Panc1 (cell line): ENCODE results near the gene SEMA4B. TPM values are rescaled to one million over a fixed set of nuclear protein-coding genes. Genes with fewer than 3 reads are reported as not detected.

Source experiments
- ATAC-seq: fragments of 200-7000 bp; cut with Tn5 transposase; 2 replicates; pipeline ENCODE4 v1.9.1; 2020; ENCODE audit warnings: mild to moderate bottlenecking, moderate library complexity
- BruUV-seq: library from RNA; stranded (reverse); fragments of 400-500 nt; replicated peaks from 2 replicates; lab custom pipeline; 2021; lab: Mats Ljungman, UMichigan
- CTCF ChIA-PET: fragments of 300-600 bp; sonication (Branson Sonifier 250); formaldehyde crosslinking; loops from one replicate; lab custom pipeline; 2022; ENCODE audit warnings: antibody characterized with exemption; lab: Charles Lee
- POLR2A ChIA-PET: fragments of 300-600 bp; sonication (Branson Sonifier 250); formaldehyde crosslinking; loops from one replicate; lab custom pipeline; 2022; ENCODE audit warnings: antibody characterized with exemption; lab: Charles Lee
- DNase-seq: peaks from one replicate; pipeline ENCODE4 v3.0.0-alpha.2; 2010; ENCODE audit warnings: low read depth, low spot score
- H3K27ac ChIP-seq: 2 replicates; pipeline ENCODE4 v1.5.1; 2011; ENCODE audit warnings: mild to moderate bottlenecking, low read length, inconsistent platforms
- H3K27me3 ChIP-seq: fragments of 200-500 bp; sonication (Bioruptor generic); 2 replicates; pipeline ENCODE4 v1.6.0; 2014; ENCODE audit warnings: low read length, inconsistent platforms; ENCODE audit not compliant: control insufficient read depth, insufficient read depth
- H3K36me3 ChIP-seq: fragments of 200-500 bp; sonication (Bioruptor generic); 2 replicates; pipeline ENCODE4 v1.5.1; 2014; ENCODE audit warnings: inconsistent platforms, mild to moderate bottlenecking, low read length, moderate library complexity; ENCODE audit not compliant: control insufficient read depth, insufficient read depth
- H3K4me1 ChIP-seq: 2 replicates; pipeline ENCODE4 v1.5.1; 2011; ENCODE audit warnings: inconsistent platforms, mild to moderate bottlenecking, low read length, moderate library complexity; ENCODE audit not compliant: control insufficient read depth, insufficient read depth
- H3K4me3 ChIP-seq, 2 experiments: 2 replicates each; pipeline ENCODE4 v1.5.1; 2011 to 2012; ENCODE audit warnings: low read depth in 2 of 2, low read length in 2 of 2, mild to moderate bottlenecking in 2 of 2, inconsistent platforms in 1 of 2, moderate library complexity in 1 of 2
- H3K9me3 ChIP-seq: fragments of 200-500 bp; sonication (Bioruptor generic); 2 replicates; pipeline ENCODE4 v1.5.1; 2014; ENCODE audit warnings: low read depth, mild to moderate bottlenecking, inconsistent platforms, low read length, moderate library complexity; ENCODE audit not compliant: control insufficient read depth, insufficient read depth
- CTCF ChIP-seq: fragments of 450-650 bp; IDR thresholded peaks from 2 replicates; pipeline ENCODE4 v1.5.1; 2017; ENCODE audit warnings: mild to moderate bottlenecking
- POLR2AphosphoS5 ChIP-seq: IDR thresholded peaks from 2 replicates; pipeline ENCODE4 v1.6.1; 2012; ENCODE audit warnings: mild to moderate bottlenecking, low read depth, low read length, moderate library complexity
- REST ChIP-seq, 2 experiments: IDR thresholded peaks; 2 replicates each; pipeline ENCODE4 v1.6.1; 2011 to 2012; ENCODE audit warnings: low read depth in 2 of 2, control low read depth in 1 of 2, low read length in 1 of 2, mild to moderate bottlenecking in 1 of 2, moderate library complexity in 1 of 2; ENCODE audit not compliant: insufficient read depth in 1 of 2
- SIN3A ChIP-seq: IDR thresholded peaks from 2 replicates; pipeline ENCODE4 v1.6.1; 2012; ENCODE audit warnings: low read depth, mild to moderate bottlenecking, low read length, moderate library complexity, borderline replicate concordance; ENCODE audit not compliant: insufficient read depth
- TCF7L2 ChIP-seq: IDR thresholded peaks from 2 replicates; pipeline ENCODE4 v1.6.1; 2011; ENCODE audit warnings: mild to moderate bottlenecking, low read depth, low read length, inconsistent platforms
- in situ Hi-C: cut with HindIII; loops from 2 replicates; pipeline ENCODE4 v1.10.0; 2016; ENCODE audit warnings: low sequenced_read_pairs, low pct_unique_long_range_greater_than_20kb
- intact Hi-C: fragments of 100-400 bp; cut with micrococcal nuclease; formaldehyde crosslinking; loops from one replicate; pipeline ENCODE4 v1.10.0; 2022; ENCODE audit not compliant: unreplicated experiment
- total RNA-seq: library from RNA; stranded (reverse); gene quantifications from one replicate; pipeline ENCODE4 v1.2.1, GENCODE V29; 2021; ENCODE audit not compliant: unreplicated experiment

The SEMA4B gene
- total RNA-seq, 1 experiment from 2014 or later: 600 TPM

DNA sequence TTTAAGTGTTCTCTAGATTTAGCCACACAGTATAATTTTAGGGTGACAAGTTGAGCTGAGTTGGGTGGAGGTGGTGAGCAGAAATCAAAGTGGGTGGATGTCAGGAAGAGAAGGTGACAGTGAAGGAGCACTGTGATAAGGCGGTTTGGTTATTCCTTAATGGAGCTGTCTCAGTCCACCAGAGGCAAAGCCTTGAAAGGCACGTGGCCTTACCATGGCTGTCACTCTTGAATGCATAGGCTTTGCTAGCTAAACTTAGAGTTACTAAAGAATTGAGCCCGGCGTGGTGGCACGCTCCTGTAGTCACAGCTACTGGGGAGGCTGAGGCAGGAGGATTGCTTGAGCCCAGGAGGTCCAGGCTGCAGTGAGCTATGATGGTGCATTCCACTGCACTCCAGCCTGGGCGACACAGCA lies 47.7 kb downstream of the SEMA4B start:
- in situ Hi-C loops: no loop called here
- CTCF ChIA-PET: interaction anchor here (0.6 to 1.8 kb wide), 4 partner anchors 26 to 106 kb away, joined by 3 to 8 read pairs (median 6); no protein-coding TSS in a partner anchor
- H3K36me3 ChIP-seq: no peaks in the 10 kb centered on the region
- peak overlapping the region; percentile 59 to 83 for H3K4me3 ChIP-seq
- intact Hi-C loops: no loop called here
- H3K27me3 ChIP-seq: no peaks in the 10 kb centered on the region
- H3K4me1 ChIP-seq: peaks cover 10% of the 10 kb centered on the region
- TF ChIP-seq TCF7L2 (no peak), CTCF (no peak), REST (IDR thresholded peaks at IDR 0.05; ENCODE audit: insufficient read depth in 1 of 2, low read depth in 2 of 2, low read length in 1 of 2) (no peak), POLR2AphosphoS5 (no peak), SIN3A (no peak)
- ATAC-seq (peak; percentile 31), DNase-seq (no peak)
- POLR2A ChIA-PET: interaction anchor here (0.6 to 2.5 kb wide), 7 partner anchors 13 to 330 kb away, joined by 3 to 8 read pairs (median 6); partner anchors contain the start of genes CIB1 and GDPGP1
- no TSS peak for BruUV-seq
- H3K9me3 ChIP-seq: no peaks in the 10 kb centered on the region
- H3K27ac ChIP-seq: peak overlapping the region; percentile 64

DNA sequence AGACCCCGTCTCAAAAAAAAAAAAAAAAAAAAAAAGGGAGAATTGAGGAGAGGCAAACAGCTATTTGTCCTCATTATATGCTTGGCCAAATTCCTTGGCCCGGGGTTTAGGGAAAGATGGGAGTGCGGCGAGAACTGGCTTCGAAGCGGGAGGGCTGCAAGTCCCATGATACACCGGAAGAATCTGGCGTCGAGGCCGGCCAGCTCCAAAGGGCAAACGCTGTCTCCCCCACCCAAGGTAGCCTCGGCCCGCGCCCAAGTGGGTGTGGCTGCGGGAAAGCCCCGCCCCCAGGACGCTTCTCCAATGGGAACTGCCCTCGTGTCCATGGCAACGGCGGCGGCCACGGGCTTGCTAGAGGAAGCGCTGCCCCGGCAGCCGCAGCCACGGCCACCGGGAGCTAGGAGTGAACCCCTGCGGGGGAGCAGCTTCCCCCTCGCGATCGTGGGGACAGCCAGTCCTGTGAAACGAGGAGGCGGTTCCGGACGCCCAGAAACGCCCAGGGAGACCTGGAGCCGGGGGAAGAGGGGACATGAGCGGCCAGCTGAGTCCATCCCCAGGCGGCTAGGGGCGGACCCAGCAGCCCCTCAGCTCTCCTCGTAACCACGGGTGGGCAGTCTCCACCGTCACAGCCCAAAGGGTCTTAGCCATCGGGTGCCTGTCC lies 48.2 kb downstream of the SEMA4B start, which contains the start of gene TTLL13:
Gene TTLL13 (plus strand): TSS at position 354 of the 661 bp plus-strand sequence. CDS start 1,075 bp downstream, outside the sequence.
- ChIA-PET POLR2A (interaction anchor here (0.6 to 2.5 kb wide), 7 partner anchors 12 to 331 kb away, joined by 3 to 8 read pairs (median 6); partner anchors contain the start of genes CIB1 and GDPGP1), CTCF (interaction anchor here (0.5 to 1.8 kb wide), 5 partner anchors 26 to 106 kb away, joined by 3 to 8 read pairs (median 5); no protein-coding TSS in a partner anchor)
- intact Hi-C loops: no loop called here
- DNase-seq (no peak), ATAC-seq (peak; percentile 96)
- H3K4me3 ChIP-seq: peak within 1 kb of the TSS; percentile 59 to 83
- H3K4me1 ChIP-seq: peaks cover 10% of the 10 kb centered on the region
- H3K36me3 ChIP-seq: no peaks in the 10 kb centered on the region
- no peaks in the 10 kb centered on the region for H3K9me3 ChIP-seq
- no peaks in the 10 kb centered on the region for H3K27me3 ChIP-seq
- in situ Hi-C loops: no loop called here
- H3K27ac ChIP-seq: peak within 1 kb of the TSS; percentile 68
- no TSS peak for BruUV-seq
- TF ChIP-seq TCF7L2: no peak
- TF ChIP-seq POLR2AphosphoS5: peak; percentile 70
